Breast epithelium (tissue), 3 donors: ENCODE measurements around the gene MGP.

Source experiments
- CTCF ChIP-seq, 3 donors: fragments of 450-650 bp; IDR thresholded peaks; one replicate each; pipeline ENCODE4 v1.5.1; 2016 to 2017; ENCODE audit warnings: antibody characterized with exemption in 3 of 3, mild to moderate bottlenecking in 3 of 3, moderate library complexity in 3 of 3
- POLR2A ChIP-seq: fragments of 450-650 bp; IDR thresholded peaks from one replicate; pipeline ENCODE4 v1.6.1; 2016; ENCODE audit warnings: antibody characterized with exemption, mild to moderate bottlenecking, moderate library complexity
- POLR2AphosphoS5 ChIP-seq, 3 donors: sonication (generic); formaldehyde crosslinking; IDR thresholded peaks; one replicate each; pipeline ENCODE4 v1.6.1; 2017; ENCODE audit warnings: antibody characterized with exemption in 3 of 3

GRCh38 chr12:14900521-14901227 is 15.0 kb upstream of the MGP start:
- TF ChIP-seq POLR2A = no peak
- TF ChIP-seq CTCF (IDR thresholded peaks at IDR 0.05) = no peak
- TF ChIP-seq POLR2AphosphoS5 (IDR thresholded peaks at IDR 0.05) = no peak
